ENCODE measurements around the gene TMEM184C.

DNA sequence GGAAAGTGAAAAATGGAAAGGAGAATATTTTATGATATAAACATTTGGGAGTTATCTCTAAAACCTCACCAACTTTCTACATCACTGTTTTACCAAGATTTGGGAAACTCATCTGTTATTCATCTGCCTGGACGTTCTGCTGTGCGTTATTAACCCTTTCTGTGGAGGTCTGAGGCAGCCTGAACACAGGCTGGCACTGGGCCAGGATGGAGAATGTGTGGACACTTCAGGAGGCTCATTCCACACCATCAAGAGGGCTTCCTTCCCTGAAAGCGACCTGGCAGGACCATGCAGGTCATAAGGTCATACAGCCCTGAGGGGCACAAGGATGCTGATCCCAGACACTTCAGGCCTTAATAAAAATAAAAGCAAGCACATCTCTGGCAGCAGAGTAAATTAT, 31.2 kb upstream of the TMEM184C start:
- TF ChIP-seq CTCF (IDR thresholded peaks at IDR 0.05) (no peak), EZH2 (IDR thresholded peaks at IDR 0.05; ENCODE audit: borderline replicate concordance, insufficient read depth, low read depth, low read length, poor library complexity, severe bottlenecking) (no peak)

Measured in B cell (primary cell).